H1 (cell line): ENCODE measurements around the gene MPPED1. TPM values are rescaled to one million over a fixed set of nuclear protein-coding genes. Genes with fewer than 3 reads are reported as not detected.
A peak's percentile ranks its signal among the peaks of the same experiment; 100 is the strongest.

ENCODE experiments used
- CTCF ChIA-PET: fragments of 300-600 bp; sonication (Branson Sonifier 250); formaldehyde crosslinking; loops from one replicate; lab custom pipeline; 2021; ENCODE audit not compliant: partially characterized antibody; lab: Charles Lee
- POLR2A ChIA-PET: fragments of 300-600 bp; sonication (Branson Sonifier 250); formaldehyde crosslinking; loops from one replicate; lab custom pipeline; 2021; ENCODE audit warnings: inconsistent platforms; ENCODE audit not compliant: partially characterized antibody; lab: Charles Lee
- DNase-seq, 2 experiments: peaks; one replicate each; pipeline versions ENCODE4 v3.0.0 to v3.0.0-alpha.2; 2010 to 2022; ENCODE audit warnings: low spot score in 2 of 2, low read depth in 1 of 2, mixed read lengths in 1 of 2
- FAIRE-seq: peaks from 2 replicates; lab custom pipeline; 2011; peaks lifted over from hg19 to GRCh38; lab: Jason Lieb, UNC
- H2AFZ ChIP-seq: 2 replicates; pipeline ENCODE4 v1.8.1; 2012; ENCODE audit warnings: low read length, inconsistent platforms
- H2AK5ac ChIP-seq: 2 replicates; pipeline ENCODE4 v1.6.1; 2013; ENCODE audit warnings: low read depth, low read length
- H2BK120ac ChIP-seq: replicated peaks from 2 replicates; pipeline ENCODE3; 2013; ENCODE audit warnings: low read depth, low read length, inconsistent platforms
- H2BK12ac ChIP-seq: 2 replicates; pipeline ENCODE4 v1.6.1; 2013; ENCODE audit warnings: low read depth, low read length
- H2BK15ac ChIP-seq: 2 replicates; pipeline ENCODE4 v1.6.1; 2013; ENCODE audit warnings: low read length
- H2BK20ac ChIP-seq: 2 replicates; pipeline ENCODE4 v1.6.1; 2013; ENCODE audit warnings: low read length
- H2BK5ac ChIP-seq: 2 replicates; pipeline ENCODE4 v1.6.1; 2013; ENCODE audit warnings: low read depth, low read length
- H3K14ac ChIP-seq: 2 replicates; pipeline ENCODE4 v1.6.1; 2013; ENCODE audit warnings: inconsistent platforms; ENCODE audit not compliant: insufficient read length
- H3K18ac ChIP-seq: 2 replicates; pipeline ENCODE4 v1.6.1; 2013; ENCODE audit warnings: low read length; ENCODE audit errors: extremely low read depth
- H3K23ac ChIP-seq: 2 replicates; pipeline ENCODE4 v1.6.1; 2013; ENCODE audit warnings: inconsistent platforms; ENCODE audit not compliant: insufficient read length
- H3K23me2 ChIP-seq: 2 replicates; pipeline ENCODE4 v1.6.1; 2013; ENCODE audit warnings: low read depth, low read length
- H3K27ac ChIP-seq: 2 replicates; pipeline ENCODE4 v1.6.1; 2011; ENCODE audit warnings: low read depth, low read length, inconsistent platforms
- H3K27me3 ChIP-seq, 4 experiments: replicated peaks in 1 of 4; 1 replicate in 1 of 4; 2 replicates in 3 of 4; pipeline versions ENCODE4 v1.6.1 to v1.8.1; 2011 to 2013; ENCODE audit warnings: low read length in 3 of 4, mild to moderate bottlenecking in 3 of 4, inconsistent platforms in 2 of 4, mixed read lengths in 2 of 4, moderate library complexity in 1 of 4; ENCODE audit not compliant: control insufficient read depth in 3 of 4, insufficient read depth in 3 of 4; ENCODE audit errors: extremely low read depth in 1 of 4
- H3K36me3 ChIP-seq, 4 experiments: 2 replicates each; pipeline versions ENCODE4 v1.6.1 to v1.8.1; 2011 to 2013; ENCODE audit warnings: mild to moderate bottlenecking in 4 of 4, low read length in 3 of 4, moderate library complexity in 2 of 4, control low read depth in 1 of 4, inconsistent platforms in 1 of 4; ENCODE audit not compliant: insufficient read depth in 4 of 4, control insufficient read depth in 2 of 4
- H3K4ac ChIP-seq: replicated peaks from 2 replicates; pipeline ENCODE3; 2013; ENCODE audit warnings: low read length, low read depth, mixed read lengths, inconsistent platforms; ENCODE audit not compliant: insufficient read length
- H3K4me1 ChIP-seq, 4 experiments: replicated peaks in 1 of 4; 1 replicate in 1 of 4; 2 replicates in 3 of 4; pipeline versions ENCODE4 v1.6.1 to v1.8.1; 2011 to 2013; ENCODE audit warnings: low read length in 3 of 4, inconsistent platforms in 2 of 4, mixed read lengths in 1 of 4; ENCODE audit not compliant: insufficient read depth in 4 of 4, control insufficient read depth in 3 of 4
- H3K4me2 ChIP-seq, 2 experiments: 2 replicates each; pipeline versions ENCODE4 v1.6.1 to v1.8.1; 2011 to 2013; ENCODE audit warnings: low read depth in 2 of 2, low read length in 2 of 2, control low read depth in 1 of 2, inconsistent platforms in 1 of 2, mild to moderate bottlenecking in 1 of 2; ENCODE audit not compliant: insufficient read depth in 1 of 2
- H3K4me3 ChIP-seq, 4 experiments: fragments of 200-600, 300-600 bp in 1 of 4; sonication (generic), shearing (Covaris generic), sonication (Bioruptor Twin) in 1 of 4; 2 replicates each; pipeline versions ENCODE4 v1.5.1 to v1.8.1; 2011 to 2016; ENCODE audit warnings: low read length in 4 of 4, low read depth in 3 of 4, control low read depth in 2 of 4, inconsistent platforms in 2 of 4, mild to moderate bottlenecking in 2 of 4, mixed read lengths in 1 of 4, moderate library complexity in 1 of 4; ENCODE audit not compliant: insufficient read depth in 2 of 4; ENCODE audit errors: extremely low read depth in 1 of 4
- H3K56ac ChIP-seq: replicated peaks from 2 replicates; pipeline ENCODE3; 2013; ENCODE audit warnings: low read depth, mild to moderate bottlenecking, mixed read lengths, low read length, inconsistent platforms; ENCODE audit not compliant: insufficient read length
- H3K79me1 ChIP-seq: 2 replicates; pipeline ENCODE4 v1.6.1; 2013; ENCODE audit warnings: low read depth, low read length, control low read depth
- H3K79me2 ChIP-seq, 2 experiments: 2 replicates each; pipeline versions ENCODE4 v1.6.1 to v1.8.1; 2012 to 2013; ENCODE audit warnings: low read length in 2 of 2, mild to moderate bottlenecking in 2 of 2, inconsistent platforms in 1 of 2; ENCODE audit not compliant: insufficient read depth in 2 of 2, control insufficient read depth in 1 of 2
- H3K9ac ChIP-seq, 4 experiments: replicated peaks in 1 of 4; 1 replicate in 1 of 4; 2 replicates in 3 of 4; pipeline versions ENCODE4 v1.6.1 to v1.8.1; 2011 to 2013; ENCODE audit warnings: low read depth in 3 of 4, low read length in 3 of 4, control low read depth in 2 of 4, mild to moderate bottlenecking in 2 of 4, moderate library complexity in 2 of 4, inconsistent platforms in 1 of 4; ENCODE audit errors: extremely low read depth in 1 of 4
- H3K9me3 ChIP-seq, 2 experiments: 2 replicates each; pipeline versions ENCODE4 v1.6.1 to v1.8.1; 2012 to 2013; ENCODE audit warnings: mild to moderate bottlenecking in 2 of 2, moderate library complexity in 2 of 2, control low read depth in 1 of 2, inconsistent platforms in 1 of 2, low read depth in 1 of 2, low read length in 1 of 2, mixed read lengths in 1 of 2; ENCODE audit not compliant: insufficient read depth in 2 of 2
- H4K20me1 ChIP-seq, 2 experiments: replicated peaks in 1 of 2; 2 replicates each; pipeline versions ENCODE3 to v1.8.1; 2011 to 2013; ENCODE audit warnings: inconsistent platforms in 2 of 2, low read length in 2 of 2, mild to moderate bottlenecking in 1 of 2; ENCODE audit not compliant: insufficient read depth in 2 of 2, control insufficient read depth in 1 of 2
- H4K5ac ChIP-seq: 2 replicates; pipeline ENCODE4 v1.6.1; 2013; ENCODE audit warnings: low read length, low read depth, mixed read lengths, inconsistent platforms; ENCODE audit not compliant: insufficient read length
- H4K8ac ChIP-seq: 2 replicates; pipeline ENCODE4 v1.8.0; 2013; ENCODE audit warnings: mild to moderate bottlenecking, moderate library complexity, low read length, inconsistent platforms; ENCODE audit not compliant: insufficient read depth; ENCODE audit errors: extremely low read depth
- H4K91ac ChIP-seq: replicated peaks from 2 replicates; pipeline ENCODE3; 2013; ENCODE audit warnings: low read length, mixed read lengths, inconsistent platforms; ENCODE audit not compliant: insufficient read length
- CBX5 ChIP-seq: fragments of 300-800, 300-1000 bp; sonication (generic); IDR thresholded peaks from 2 replicates; pipeline ENCODE4 v1.7.1; 2016; ENCODE audit warnings: antibody characterized with exemption, low read length, low read depth
- KDM5A ChIP-seq: fragments of 200-600 bp; IDR thresholded peaks from 2 replicates; pipeline ENCODE4 v1.7.1; 2012; ENCODE audit warnings: mild to moderate bottlenecking, low read length, inconsistent platforms, mixed read lengths
- MAFK ChIP-seq: IDR thresholded peaks from 2 replicates; pipeline ENCODE4 v1.6.1; 2012; ENCODE audit warnings: low read depth, mild to moderate bottlenecking, improper control_type of control experiment, low read length
- SIRT6 ChIP-seq: IDR thresholded peaks from one replicate; pipeline ENCODE4 v1.7.1; 2012; ENCODE audit warnings: low read length, inconsistent platforms
- whole genome bisulfite sequencing, 2 experiments: shearing (Covaris generic) in 1 of 2; methylation state at CpG; one replicate each; pipeline versions ENCODE4 v1.1.6 to v1.1.7; 2013 to 2015; ENCODE audit warnings: low lambda C conversion rate in 2 of 2, mixed read lengths in 2 of 2, inconsistent platforms in 1 of 2, low coverage in 1 of 2, missing lambda C conversion rate in 1 of 2; ENCODE audit not compliant: insufficient replicate concordance in 2 of 2, insufficient coverage in 1 of 2, insufficient read length in 1 of 2; ENCODE audit errors: extremely low coverage in 1 of 2, missing lambda C conversion rate in 1 of 2; 5-methylcytosine and 5-hydroxymethylcytosine counted together
- polyA plus RNA-seq, 7 experiments: library from polyadenylated mRNA; depleted of rRNA in 3 of 7; stranded (reverse) in 5 of 7; unstranded in 2 of 7; fragments of >200 nt in 5 of 7; fragments of 200-250 nt in 2 of 7; gene quantifications; 1 replicate in 5 of 7; 2 replicates in 1 of 7; 4 replicates in 1 of 7; pipeline versions ENCODE4 v1.2.1 to v1.2.3, GENCODE V29; 2011 to 2013; ENCODE audit warnings: missing spikeins in 2 of 7, mixed read lengths in 2 of 7
- total RNA-seq: library from RNA; stranded (reverse); fragmentation: NEBNext Ultra II Directional; extraction: Animal tissue kit (Norgen Biotek cat#: 25700); gene quantifications from 2 replicates; pipeline ENCODE4 v1.2.1, GENCODE V29; 2021
- TF ChIP-seq, protein P1 (sequence below): IDR thresholded peaks from 2 replicates; pipeline ENCODE4 v1.6.1; 2012; ENCODE audit warnings: inconsistent platforms

MPPED1 gene
- total and polyA plus RNA-seq, 2 of the 8 experiments (the other 6 are each of a cell fraction or from before 2014, with no cell fraction given), result 0.29 to 0.37 TPM

DNA sequence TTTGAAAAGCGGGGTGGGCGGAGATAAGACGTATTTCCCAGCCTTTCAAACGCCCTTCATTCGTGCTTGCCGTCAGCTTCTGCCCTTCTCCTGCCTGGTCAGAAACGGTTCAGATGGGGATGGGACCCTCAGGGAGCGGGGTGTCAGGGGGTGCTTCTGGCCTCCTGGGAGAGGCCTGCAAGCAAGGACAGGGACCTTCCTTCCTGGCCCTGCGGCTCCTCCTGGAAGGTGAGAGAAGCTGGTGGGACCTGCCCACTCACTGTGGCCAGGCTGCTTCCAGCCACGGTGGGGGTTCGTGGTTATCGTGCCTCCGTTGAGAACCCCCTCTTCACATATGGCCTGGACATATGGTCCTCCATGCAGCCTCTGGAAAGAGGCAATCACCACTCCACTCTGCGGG is 104.6 kb downstream of the MPPED1 start:
- Histone ChIP-seq H4K20me1 (no peaks in the 10 kb centered on the region), H3K56ac (no peak overlapping the region), H3K4ac (no peak overlapping the region), H2AFZ (no peak overlapping the region), H3K9me3 (no peaks in the 10 kb centered on the region), H3K36me3 (no peaks in the 10 kb centered on the region; a peak in 1 of 8 replicates), H2BK120ac (no peak overlapping the region), H3K4me3 (no peak overlapping the region), H3K79me2 (no peaks in the 10 kb centered on the region), H2BK5ac (no peak overlapping the region), H3K4me2 (no peak overlapping the region), H3K27ac (no peak overlapping the region), H2AK5ac (no peak overlapping the region), H3K18ac (no peak overlapping the region), H3K79me1 (no peaks in the 10 kb centered on the region), H3K4me1 (peaks cover 0 to 2% (median 0%) of the 10 kb centered on the region in 4 experiments; a peak in 2 of 7 replicates), H2BK15ac (no peak overlapping the region), H2BK20ac (no peak overlapping the region), H4K91ac (peak overlapping the region; percentile 3), H2BK12ac (no peak overlapping the region), H4K8ac (no peak overlapping the region), H3K27me3 (no peaks in the 10 kb centered on the region), H3K23me2 (no peaks in the 10 kb centered on the region), H3K23ac (no peak overlapping the region), H3K14ac (no peak overlapping the region), H4K5ac (no peak overlapping the region), H3K9ac (no peak overlapping the region)
- no peak for FAIRE-seq
- no peak for TF ChIP-seq KDM5A
- no peak for TF ChIP-seq MAFK
- no peak for TF ChIP-seq SIRT6
- TF ChIP-seq, protein P1, sequence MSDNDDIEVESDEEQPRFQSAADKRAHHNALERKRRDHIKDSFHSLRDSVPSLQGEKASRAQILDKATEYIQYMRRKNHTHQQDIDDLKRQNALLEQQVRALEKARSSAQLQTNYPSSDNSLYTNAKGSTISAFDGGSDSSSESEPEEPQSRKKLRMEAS, result no peak
- no peak for TF ChIP-seq CBX5
- ChIA-PET CTCF (interaction anchor here (0.5 to 3.2 kb wide), 41 partner anchors 8 to 1109 kb away, joined by 3 to 14 read pairs (median 3); no protein-coding TSS in a partner anchor), POLR2A (no interaction called here)
- no peak for DNase-seq
- WGBS, 2 experiments, result 95% methylated on average over 14 of the region's 14 CpGs; no CpG with 5 or more reads in 1 of the 2 experiments
